ENCODE results near the gene ALG9.

GRCh38 chr11:111823131-111823530 is 48.2 kb downstream of the ALG9 start:
- TF ChIP-seq CTCF (conservative IDR thresholded peaks at IDR 0.05; ENCODE audit: low read length) = no peak
- TF ChIP-seq EZH2phosphoT487 (IDR thresholded peaks at IDR 0.05; ENCODE audit: borderline replicate concordance) = no peak
